GM12878 (cell line): ENCODE measurements around the gene ANKRD44. TPM values are rescaled to one million over a fixed set of nuclear protein-coding genes. Genes with fewer than 3 reads are reported as not detected.

Experiments
- BACH1 ChIP-seq: fragments of 450-650 bp; IDR thresholded peaks from 2 replicates; pipeline ENCODE4 v1.6.1; 2017; ENCODE audit warnings: mild to moderate bottlenecking, borderline replicate concordance
- BHLHE40 ChIP-seq, 2 experiments: fragments of 450-650 bp in 1 of 2; IDR thresholded peaks; 2 replicates each; pipeline ENCODE4 v1.6.1; 2011 to 2017; ENCODE audit warnings: low read depth in 2 of 2, borderline replicate concordance in 1 of 2, improper control_type of control experiment in 1 of 2, low read length in 1 of 2, mild to moderate bottlenecking in 1 of 2
- CBFB ChIP-seq: IDR thresholded peaks from 2 replicates; pipeline ENCODE4 v1.6.1; 2016; ENCODE audit warnings: antibody characterized with exemption, low read depth
- CBX5 ChIP-seq: sonication (generic); IDR thresholded peaks from 2 replicates; pipeline ENCODE4 v1.6.1; 2016; ENCODE audit warnings: low read depth, moderate library complexity, mild to moderate bottlenecking, inconsistent platforms
- CHD1 ChIP-seq: IDR thresholded peaks from 2 replicates; pipeline ENCODE4 v1.6.1; 2012; ENCODE audit warnings: low read depth, low read length, improper control_type of control experiment
- EED ChIP-seq: sonication (generic); IDR thresholded peaks from 2 replicates; pipeline ENCODE4 v1.6.1; 2016; ENCODE audit warnings: antibody characterized with exemption, low read depth
- EP300 ChIP-seq, 2 experiments: fragments of 150-350 bp in 1 of 2; IDR thresholded peaks; 2 replicates each; pipeline ENCODE4 v1.6.1; 2011 to 2012; ENCODE audit warnings: low read depth in 2 of 2, low read length in 2 of 2, borderline replicate concordance in 1 of 2, improper control_type of control experiment in 1 of 2, inconsistent platforms in 1 of 2; ENCODE audit not compliant: control insufficient read depth in 1 of 2
- IRF3 ChIP-seq: fragments of 450-650 bp; IDR thresholded peaks from 2 replicates; pipeline ENCODE4 v1.6.1; 2014; ENCODE audit warnings: mild to moderate bottlenecking
- MEF2A ChIP-seq: IDR thresholded peaks from 2 replicates; pipeline ENCODE4 v1.6.1; 2011; ENCODE audit warnings: low read depth, mild to moderate bottlenecking, low read length, moderate library complexity; ENCODE audit not compliant: insufficient read depth
- MYB ChIP-seq: fragments of 150-350 bp; IDR thresholded peaks from 2 replicates; pipeline ENCODE4 v1.6.1; 2014; ENCODE audit warnings: mild to moderate bottlenecking, low read depth, low read length, borderline replicate concordance
- NFIC ChIP-seq: IDR thresholded peaks from 2 replicates; pipeline ENCODE4 v1.6.1; 2012; ENCODE audit warnings: low read depth, mild to moderate bottlenecking, inconsistent platforms, low read length, moderate library complexity
- NRF1 ChIP-seq: conservative IDR thresholded peaks from 2 replicates; pipeline ENCODE4 v1.6.1; 2011; ENCODE audit warnings: mild to moderate bottlenecking, low read depth, low read length, improper control_type of control experiment
- PAX5 ChIP-seq: IDR thresholded peaks from 2 replicates; pipeline ENCODE4 v1.6.1; 2011; ENCODE audit warnings: low read depth, low read length, borderline replicate concordance
- PKNOX1 ChIP-seq: fragments of 450-650 bp; IDR thresholded peaks from 2 replicates; pipeline ENCODE4 v1.6.1; 2016; ENCODE audit warnings: mild to moderate bottlenecking
- RB1 ChIP-seq: fragments of 450-650 bp; formaldehyde crosslinking; IDR thresholded peaks from 2 replicates; pipeline ENCODE4 v1.6.1; 2017; ENCODE audit warnings: mild to moderate bottlenecking, borderline replicate concordance
- SIN3A ChIP-seq: IDR thresholded peaks from 2 replicates; pipeline ENCODE4 v1.6.1; 2012; ENCODE audit warnings: low read depth, low read length, improper control_type of control experiment
- SMAD1 ChIP-seq: fragments of 450-650 bp; IDR thresholded peaks from 2 replicates; pipeline ENCODE4 v1.6.1; 2018; ENCODE audit warnings: mild to moderate bottlenecking, low read depth; ENCODE audit not compliant: partially characterized antibody
- SMAD5 ChIP-seq: IDR thresholded peaks from 2 replicates; pipeline ENCODE4 v1.6.1; 2016; ENCODE audit warnings: antibody characterized with exemption, low read depth
- SRF ChIP-seq, 2 experiments: IDR thresholded peaks; 2 replicates each; pipeline ENCODE4 v1.6.1; 2011; ENCODE audit warnings: low read depth in 2 of 2, low read length in 2 of 2, mild to moderate bottlenecking in 1 of 2, moderate library complexity in 1 of 2
- SUZ12 ChIP-seq: fragments of 200-600 bp; sonication (generic); IDR thresholded peaks from one replicate; pipeline ENCODE4 v1.6.1; 2018; ENCODE audit warnings: antibody characterized with exemption, mild to moderate bottlenecking; ENCODE audit not compliant: unreplicated experiment
- TARDBP ChIP-seq: IDR thresholded peaks from 2 replicates; pipeline ENCODE4 v1.6.1; 2016; ENCODE audit warnings: borderline replicate concordance
- YBX1 ChIP-seq: fragments of 450-650 bp; IDR thresholded peaks from 2 replicates; pipeline ENCODE4 v1.6.1; 2016; ENCODE audit warnings: antibody characterized with exemption
- ZBED1 ChIP-seq: IDR thresholded peaks from 2 replicates; pipeline ENCODE4 v1.6.1; 2016; ENCODE audit warnings: borderline replicate concordance
- ZNF217 ChIP-seq: fragments of 450-650 bp; IDR thresholded peaks from 2 replicates; pipeline ENCODE4 v1.6.1; 2017; ENCODE audit warnings: antibody characterized with exemption, mild to moderate bottlenecking
- ZNF24 ChIP-seq: fragments of 450-650 bp; IDR thresholded peaks from 2 replicates; pipeline ENCODE4 v1.6.1; 2017; ENCODE audit warnings: antibody characterized with exemption, mild to moderate bottlenecking
- ZNF622 ChIP-seq: fragments of 450-650 bp; IDR thresholded peaks from 2 replicates; pipeline ENCODE4 v1.6.1; 2017; ENCODE audit warnings: mild to moderate bottlenecking, inconsistent platforms
- ZSCAN29 ChIP-seq: fragments of 450-650 bp; IDR thresholded peaks from 2 replicates; pipeline ENCODE4 v1.6.1; 2017; ENCODE audit warnings: mild to moderate bottlenecking, moderate library complexity
- polyA plus RNA-seq, 11 experiments: library from polyadenylated mRNA; depleted of rRNA in 4 of 11; unstranded in 6 of 11; stranded (reverse) in 5 of 11; fragments of >200 nt; fragmentation: Nextera tagmentation in 4 of 11; fragmentation: Illumina TruSeq in 1 of 11; extraction: Ambion mirVana in 4 of 11; extraction: Trizol in 1 of 11; gene quantifications; 1 replicate in 1 of 11; 2 replicates in 10 of 11; pipeline versions ENCODE4 v1.2.1 to v1.2.3, GENCODE V29; 2011 to 2016; ENCODE audit warnings: inconsistent platforms in 2 of 11, missing spikeins in 2 of 11, low read depth in 1 of 11
- total RNA-seq, 4 experiments: library from RNA; depleted of rRNA in 3 of 4; stranded (reverse); fragments of >200 nt in 3 of 4; fragmentation: Illumina TruSeq in 1 of 4; extraction: Trizol in 1 of 4; gene quantifications; 2 replicates each; pipeline versions ENCODE4 v1.2.1 to v1.2.3, GENCODE V29; 2013 to 2021
- TF ChIP-seq, protein P1 (sequence below): fragments of 450-650 bp; formaldehyde crosslinking; IDR thresholded peaks from 2 replicates; pipeline ENCODE4 v1.5.0; 2022; ENCODE audit warnings: mild to moderate bottlenecking, missing genetic modification characterization

ANKRD44 gene
- total and polyA plus RNA-seq, 10 of the 15 experiments (the other 5 are each of a cell fraction or from before 2014, with no cell fraction given) = 19.1 to 99.1 (median 59.6) TPM

DNA sequence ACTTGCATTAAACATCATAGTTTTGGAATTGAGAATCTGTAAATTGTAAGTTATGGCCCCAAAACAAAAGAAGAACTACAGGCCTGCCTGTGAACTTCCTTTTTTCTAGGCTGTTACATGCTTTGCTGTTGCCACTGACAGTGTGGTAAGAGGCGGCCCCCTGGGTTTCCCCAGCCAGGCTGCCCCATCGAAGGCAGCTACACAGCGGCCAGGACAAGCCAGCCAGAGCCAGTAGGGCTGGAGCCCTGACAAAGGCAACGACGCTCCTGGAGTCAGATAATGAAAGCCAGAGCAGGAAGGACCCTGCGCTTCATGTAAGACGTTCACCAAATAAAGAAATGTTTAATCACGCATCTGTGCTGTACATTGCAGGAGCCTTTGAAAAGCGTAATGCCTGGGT lies 55.0 kb downstream of the ANKRD44 start (continued):
- TF ChIP-seq ZBED1 (no peak; the same call in 1 of the 2 replicates), MEF2A (0 out of 2 replicates have a peak, but pooled peaks have one; percentile 5), SMAD5 (peak; percentile 83; the same call in 1 of the 2 replicates), SMAD1 (peak; percentile 93), NFIC (peak; percentile 69; the same call in 1 of the 2 replicates), SRF (IDR thresholded peaks at IDR 0.05; ENCODE audit: low read depth in 2 of 2, low read length in 2 of 2) (0 out of 4 replicates have a peak, but pooled peaks of 1 of the 2 experiments have one; percentile 45), CHD1 (peak; percentile 89; the same call in 1 of the 2 replicates), CBX5 (peak; percentile 95), MYB (0 out of 2 replicates have a peak, but pooled peaks have one; percentile 24), BACH1 (peak; percentile 93), EED (peak; percentile 64), SUZ12 (no peak), EP300 (IDR thresholded peaks at IDR 0.05; ENCODE audit: borderline replicate concordance in 1 of 2, control insufficient read depth in 1 of 2, low read depth in 2 of 2, low read length in 2 of 2) (peak; percentile 57 to 66; a peak in 3 of 4 replicates), ZNF622 (no peak), NRF1 (no peak), YBX1 (no peak), IRF3 (no peak), ZNF24 (peak; percentile 68; the same call in 1 of the 2 replicates), ZNF217 (no peak), BHLHE40 (IDR thresholded peaks at IDR 0.05; ENCODE audit: borderline replicate concordance in 1 of 2, low read depth in 2 of 2, low read length in 1 of 2) (peak in 1 of 2 experiments; percentile 40; a peak in 2 of 4 replicates), PAX5 (0 out of 2 replicates have a peak, but pooled peaks have one; percentile 19), ZSCAN29 (no peak), RB1 (peak; percentile 29; the same call in 1 of the 2 replicates), CBFB (peak; percentile 91), TARDBP (peak; percentile 26; the same call in 1 of the 2 replicates), SIN3A (peak; percentile 62; the same call in 1 of the 2 replicates), PKNOX1 (peak; percentile 54; the same call in 1 of the 2 replicates)
- TF ChIP-seq, protein P1, sequence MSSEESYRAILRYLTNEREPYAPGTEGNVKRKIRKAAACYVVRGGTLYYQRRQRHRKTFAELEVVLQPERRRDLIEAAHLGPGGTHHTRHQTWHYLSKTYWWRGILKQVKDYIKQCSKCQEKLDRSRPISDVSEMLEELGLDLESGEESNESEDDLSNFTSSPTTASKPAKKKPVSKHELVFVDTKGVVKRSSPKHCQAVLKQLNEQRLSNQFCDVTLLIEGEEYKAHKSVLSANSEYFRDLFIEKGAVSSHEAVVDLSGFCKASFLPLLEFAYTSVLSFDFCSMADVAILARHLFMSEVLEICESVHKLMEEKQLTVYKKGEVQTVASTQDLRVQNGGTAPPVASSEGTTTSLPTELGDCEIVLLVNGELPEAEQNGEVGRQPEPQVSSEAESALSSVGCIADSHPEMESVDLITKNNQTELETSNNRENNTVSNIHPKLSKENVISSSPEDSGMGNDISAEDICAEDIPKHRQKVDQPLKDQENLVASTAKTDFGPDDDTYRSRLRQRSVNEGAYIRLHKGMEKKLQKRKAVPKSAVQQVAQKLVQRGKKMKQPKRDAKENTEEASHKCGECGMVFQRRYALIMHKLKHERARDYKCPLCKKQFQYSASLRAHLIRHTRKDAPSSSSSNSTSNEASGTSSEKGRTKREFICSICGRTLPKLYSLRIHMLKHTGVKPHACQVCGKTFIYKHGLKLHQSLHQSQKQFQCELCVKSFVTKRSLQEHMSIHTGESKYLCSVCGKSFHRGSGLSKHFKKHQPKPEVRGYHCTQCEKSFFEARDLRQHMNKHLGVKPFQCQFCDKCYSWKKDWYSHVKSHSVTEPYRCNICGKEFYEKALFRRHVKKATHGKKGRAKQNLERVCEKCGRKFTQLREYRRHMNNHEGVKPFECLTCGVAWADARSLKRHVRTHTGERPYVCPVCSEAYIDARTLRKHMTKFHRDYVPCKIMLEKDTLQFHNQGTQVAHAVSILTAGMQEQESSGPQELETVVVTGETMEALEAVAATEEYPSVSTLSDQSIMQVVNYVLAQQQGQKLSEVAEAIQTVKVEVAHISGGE (CRISPR knock-in tag) = no peak
